ENCODE data around the gene SHB. TPM values are rescaled to one million over a fixed set of nuclear protein-coding genes. Genes with fewer than 3 reads are reported as not detected.
A peak's percentile ranks its signal among the peaks of the same experiment; 100 is the strongest.
"Not testable (repeated sequence)": the region's sequence is repeated elsewhere in the genome, so short reads cannot be mapped to it uniquely, and the experiment has no call there.

The SHB gene
- total RNA-seq, 1 donor from 2014 or later, result 3.1 TPM

- Histone ChIP-seq H3K27ac (ENCODE audit: low read depth, low read length) (no peak overlapping the region), H3K27me3 (ENCODE audit: control insufficient read depth in 3 of 3, insufficient read depth in 3 of 3, low read length in 3 of 3) (no peaks in the 10 kb centered on the region), H3K4me1 (ENCODE audit: control insufficient read depth in 3 of 3, insufficient read depth in 3 of 3, low read length in 3 of 3) (peaks cover 32 to 45% (median 34%) of the 10 kb centered on the region in 3 donors), H3K9me3 (ENCODE audit: control insufficient read depth in 3 of 3, low read length in 3 of 3) (no peaks in the 10 kb centered on the region), H3K9ac (ENCODE audit: low read depth in 1 of 3, low read length in 3 of 3) (peak overlapping the region in 2 of 3 donors; percentile 39 to 61), H3K36me3 (ENCODE audit: control insufficient read depth in 3 of 3, insufficient read depth in 3 of 3, low read length in 3 of 3) (no peaks in the 10 kb centered on the region), H3K4me3 (ENCODE audit: low read length in 3 of 3) (peak overlapping the region in 1 of 3 donors; percentile 29)
These were observed 11.4 kb downstream of the SHB start for GRCh38 chr9:38057416-38058195.

GRCh38 chr9:38054653-38055052 lies 14.4 kb downstream of the SHB start:
- no peak overlapping the region for H3K9ac ChIP-seq (ENCODE audit: low read depth in 1 of 3, low read length in 3 of 3)
- no peak overlapping the region for H3K4me3 ChIP-seq (ENCODE audit: low read length in 3 of 3)
- no peaks in the 10 kb centered on the region for H3K9me3 ChIP-seq (ENCODE audit: control insufficient read depth in 3 of 3, low read length in 3 of 3)
- no peaks in the 10 kb centered on the region for H3K36me3 ChIP-seq (ENCODE audit: control insufficient read depth in 3 of 3, insufficient read depth in 3 of 3, low read length in 3 of 3)
- no peaks in the 10 kb centered on the region for H3K27me3 ChIP-seq (ENCODE audit: control insufficient read depth in 3 of 3, insufficient read depth in 3 of 3, low read length in 3 of 3)
- no peak overlapping the region for H3K27ac ChIP-seq (ENCODE audit: low read depth, low read length)
- H3K4me1 ChIP-seq (ENCODE audit: control insufficient read depth in 3 of 3, insufficient read depth in 3 of 3, low read length in 3 of 3), result peaks cover 23 to 31% (median 23%) of the 10 kb centered on the region in 3 donors

GRCh38 chr9:38053697-38054461 lies 15.1 kb downstream of the SHB start:
- Histone ChIP-seq H3K4me1 (ENCODE audit: control insufficient read depth in 3 of 3, insufficient read depth in 3 of 3, low read length in 3 of 3) (peaks cover 20 to 28% (median 21%) of the 10 kb centered on the region in 3 donors), H3K27me3 (ENCODE audit: control insufficient read depth in 3 of 3, insufficient read depth in 3 of 3, low read length in 3 of 3) (no peaks in the 10 kb centered on the region), H3K27ac (ENCODE audit: low read depth, low read length) (no peak overlapping the region), H3K4me3 (ENCODE audit: low read length in 3 of 3) (no peak overlapping the region), H3K9ac (ENCODE audit: low read depth in 1 of 3, low read length in 3 of 3) (no peak overlapping the region), H3K9me3 (ENCODE audit: control insufficient read depth in 3 of 3, low read length in 3 of 3) (no peaks in the 10 kb centered on the region), H3K36me3 (ENCODE audit: control insufficient read depth in 3 of 3, insufficient read depth in 3 of 3, low read length in 3 of 3) (no peaks in the 10 kb centered on the region)

- no peak overlapping the region for H3K9ac ChIP-seq (ENCODE audit: low read depth in 1 of 3, low read length in 3 of 3)
- no peak overlapping the region for H3K4me3 ChIP-seq (ENCODE audit: low read length in 3 of 3)
- peaks cover 19 to 28% (median 19%) of the 10 kb centered on the region in 3 donors for H3K4me1 ChIP-seq (ENCODE audit: control insufficient read depth in 3 of 3, insufficient read depth in 3 of 3, low read length in 3 of 3)
- no peaks in the 10 kb centered on the region for H3K36me3 ChIP-seq (ENCODE audit: control insufficient read depth in 3 of 3, insufficient read depth in 3 of 3, low read length in 3 of 3)
- H3K27me3 ChIP-seq (ENCODE audit: control insufficient read depth in 3 of 3, insufficient read depth in 3 of 3, low read length in 3 of 3), result no peaks in the 10 kb centered on the region
- H3K27ac ChIP-seq (ENCODE audit: low read depth, low read length), result no peak overlapping the region
- H3K9me3 ChIP-seq (ENCODE audit: control insufficient read depth in 3 of 3, low read length in 3 of 3), result no peaks in the 10 kb centered on the region
These were observed 17.1 kb downstream of the SHB start for GRCh38 chr9:38051780-38052546.

GRCh38 chr9:38048316-38048969 lies 20.6 kb downstream of the SHB start:
- H3K36me3 ChIP-seq (ENCODE audit: control insufficient read depth in 3 of 3, insufficient read depth in 3 of 3, low read length in 3 of 3), result no peaks in the 10 kb centered on the region
- H3K27ac ChIP-seq (ENCODE audit: low read depth, low read length), result peak overlapping the region; percentile 56
- H3K27me3 ChIP-seq (ENCODE audit: control insufficient read depth in 3 of 3, insufficient read depth in 3 of 3, low read length in 3 of 3), result no peaks in the 10 kb centered on the region
- H3K9me3 ChIP-seq (ENCODE audit: control insufficient read depth in 3 of 3, low read length in 3 of 3), result no peaks in the 10 kb centered on the region
- no peak overlapping the region for H3K9ac ChIP-seq (ENCODE audit: low read depth in 1 of 3, low read length in 3 of 3)
- H3K4me1 ChIP-seq (ENCODE audit: control insufficient read depth in 3 of 3, insufficient read depth in 3 of 3, low read length in 3 of 3), result peaks cover 23 to 37% (median 31%) of the 10 kb centered on the region in 3 donors
- H3K4me3 ChIP-seq (ENCODE audit: low read length in 3 of 3), result no peak overlapping the region

GRCh38 chr9:38047301-38048251 lies 21.5 kb downstream of the SHB start:
- H3K9me3 ChIP-seq (ENCODE audit: control insufficient read depth in 3 of 3, low read length in 3 of 3), result no peaks in the 10 kb centered on the region
- no peaks in the 10 kb centered on the region for H3K36me3 ChIP-seq (ENCODE audit: control insufficient read depth in 3 of 3, insufficient read depth in 3 of 3, low read length in 3 of 3)
- no peaks in the 10 kb centered on the region for H3K27me3 ChIP-seq (ENCODE audit: control insufficient read depth in 3 of 3, insufficient read depth in 3 of 3, low read length in 3 of 3)
- peak overlapping the region; percentile 15 to 63 (median 61) for H3K9ac ChIP-seq (ENCODE audit: low read depth in 1 of 3, low read length in 3 of 3)
- H3K4me3 ChIP-seq (ENCODE audit: low read length in 3 of 3), result peak overlapping the region; percentile 4 to 54 (median 24)
- peaks cover 32 to 44% (median 37%) of the 10 kb centered on the region in 3 donors for H3K4me1 ChIP-seq (ENCODE audit: control insufficient read depth in 3 of 3, insufficient read depth in 3 of 3, low read length in 3 of 3)
- peak overlapping the region; percentile 56 for H3K27ac ChIP-seq (ENCODE audit: low read depth, low read length)

- Histone ChIP-seq H3K4me1 (ENCODE audit: control insufficient read depth in 3 of 3, insufficient read depth in 3 of 3, low read length in 3 of 3) (peaks cover 37 to 48% (median 43%) of the 10 kb centered on the region in 3 donors), H3K36me3 (ENCODE audit: control insufficient read depth in 3 of 3, insufficient read depth in 3 of 3, low read length in 3 of 3) (no peaks in the 10 kb centered on the region), H3K9me3 (ENCODE audit: control insufficient read depth in 3 of 3, low read length in 3 of 3) (no peaks in the 10 kb centered on the region), H3K27ac (ENCODE audit: low read depth, low read length) (peak overlapping the region; percentile 56), H3K27me3 (ENCODE audit: control insufficient read depth in 3 of 3, insufficient read depth in 3 of 3, low read length in 3 of 3) (no peaks in the 10 kb centered on the region), H3K9ac (ENCODE audit: low read depth in 1 of 3, low read length in 3 of 3) (peak overlapping the region in 2 of 3 donors; percentile 20 to 61), H3K4me3 (ENCODE audit: low read length in 3 of 3) (peak overlapping the region in 1 of 3 donors; percentile 24)
These were observed 22.2 kb downstream of the SHB start for GRCh38 chr9:38046661-38047300.

- not testable (repeated sequence) for H3K36me3 ChIP-seq (ENCODE audit: control insufficient read depth in 3 of 3, insufficient read depth in 3 of 3, low read length in 3 of 3); H3K4me3 ChIP-seq (ENCODE audit: low read length in 3 of 3); H3K9ac ChIP-seq (ENCODE audit: low read depth in 1 of 3, low read length in 3 of 3); H3K27ac ChIP-seq (ENCODE audit: low read depth, low read length); H3K27me3 ChIP-seq (ENCODE audit: control insufficient read depth in 3 of 3, insufficient read depth in 3 of 3, low read length in 3 of 3); H3K9me3 ChIP-seq (ENCODE audit: control insufficient read depth in 3 of 3, low read length in 3 of 3)
- peaks cover 37 to 47% (median 46%) of the 10 kb centered on the region in 3 donors for H3K4me1 ChIP-seq (ENCODE audit: control insufficient read depth in 3 of 3, insufficient read depth in 3 of 3, low read length in 3 of 3)
These were observed 23.1 kb downstream of the SHB start for GRCh38 chr9:38045939-38046338.
